GM12872 (cell line): ENCODE results near the gene C1QTNF9B.

ENCODE experiments used
- CTCF ChIP-seq: IDR thresholded peaks from 3 replicates; pipeline ENCODE4 v1.5.1; 2011; ENCODE audit warnings: low read depth, mild to moderate bottlenecking, low read length, moderate library complexity; ENCODE audit not compliant: insufficient read depth

Gene C1QTNF9B

GRCh38 chr13:23867027-23867491 is 30.2 kb downstream of the C1QTNF9B start:
- no peak for TF ChIP-seq CTCF

GRCh38 chr13:23866420-23867026 is 30.8 kb downstream of the C1QTNF9B start:
- no peak for TF ChIP-seq CTCF

GRCh38 chr13:23865906-23866305 is 31.4 kb downstream of the C1QTNF9B start:
- TF ChIP-seq CTCF, result no peak

GRCh38 chr13:23865026-23865425 is 32.3 kb downstream of the C1QTNF9B start:
- TF ChIP-seq CTCF, result no peak

- TF ChIP-seq CTCF, result no peak
These were observed 36.0 kb downstream of the C1QTNF9B start for GRCh38 chr13:23861310-23861709.

GRCh38 chr13:23859904-23860303 is 37.4 kb downstream of the C1QTNF9B start:
- no peak for TF ChIP-seq CTCF

GRCh38 chr13:23859455-23859854 is 37.8 kb downstream of the C1QTNF9B start:
- no peak for TF ChIP-seq CTCF
